OCI-M1 (cell line): ENCODE measurements around the gene FSCN2.

Experiments
- DNase-seq: peaks from one replicate; lab custom pipeline; 2025; lab: John Stamatoyannopoulos, UW

Gene FSCN2

DNA sequence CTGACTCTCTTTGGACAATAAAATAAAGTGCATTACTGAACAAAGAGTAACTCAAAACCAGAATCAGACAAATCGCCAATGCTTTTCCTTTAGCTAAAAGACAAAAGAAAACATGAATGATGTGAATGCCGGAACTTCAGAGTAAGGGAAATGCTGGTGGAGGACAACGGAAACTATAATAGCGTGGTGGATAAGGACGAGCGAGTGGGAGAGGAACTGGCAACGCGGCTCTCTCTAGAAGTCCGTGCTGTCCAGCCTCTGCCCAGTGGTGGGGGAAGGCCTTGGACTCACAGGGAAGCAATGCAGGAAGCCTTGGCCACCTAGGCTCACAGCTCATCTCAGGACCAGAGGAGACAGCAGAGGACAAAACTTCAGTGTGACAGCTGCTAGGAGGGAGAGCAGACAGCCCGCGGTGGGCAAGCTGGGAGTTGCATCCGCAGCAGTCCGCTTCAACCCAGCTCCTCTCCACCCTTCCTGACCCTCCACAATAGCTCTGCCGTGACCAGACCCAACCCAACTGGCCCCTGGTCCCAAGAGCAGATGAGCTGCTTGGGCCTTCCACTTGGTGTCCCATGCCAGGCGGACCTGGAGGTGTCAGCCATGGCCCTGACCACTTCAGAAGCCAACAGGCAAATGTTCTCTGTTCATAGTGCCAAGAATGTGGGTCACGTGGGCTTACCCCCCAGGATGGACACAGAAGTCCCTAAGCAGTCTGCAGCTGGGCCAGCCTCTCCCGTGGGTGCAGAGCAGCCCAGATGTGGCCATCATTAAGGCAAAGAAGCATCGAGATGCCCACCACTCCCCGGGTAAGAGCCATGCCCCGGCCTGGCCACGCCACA lies 29.3 kb downstream of the FSCN2 start:
- DNase-seq, result no peak

DNA sequence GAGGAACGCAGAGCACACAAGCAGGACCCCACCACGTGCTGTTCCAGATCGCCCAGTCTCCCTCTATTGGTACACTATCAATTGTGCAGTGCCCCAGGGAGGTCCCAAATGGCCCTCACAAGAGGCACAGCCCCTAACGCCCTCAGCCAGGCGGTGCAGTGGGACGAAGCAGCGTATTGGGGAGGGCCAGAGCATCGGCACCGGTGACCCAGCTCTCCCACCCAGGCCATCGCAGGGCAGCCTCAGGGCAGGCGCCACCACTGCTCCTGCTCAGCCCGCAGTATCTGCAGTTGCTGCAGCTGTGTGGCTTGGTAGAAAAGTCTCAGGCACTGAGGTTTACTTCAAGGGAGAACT lies 29.9 kb downstream of the FSCN2 start:
- no peak for DNase-seq

DNA sequence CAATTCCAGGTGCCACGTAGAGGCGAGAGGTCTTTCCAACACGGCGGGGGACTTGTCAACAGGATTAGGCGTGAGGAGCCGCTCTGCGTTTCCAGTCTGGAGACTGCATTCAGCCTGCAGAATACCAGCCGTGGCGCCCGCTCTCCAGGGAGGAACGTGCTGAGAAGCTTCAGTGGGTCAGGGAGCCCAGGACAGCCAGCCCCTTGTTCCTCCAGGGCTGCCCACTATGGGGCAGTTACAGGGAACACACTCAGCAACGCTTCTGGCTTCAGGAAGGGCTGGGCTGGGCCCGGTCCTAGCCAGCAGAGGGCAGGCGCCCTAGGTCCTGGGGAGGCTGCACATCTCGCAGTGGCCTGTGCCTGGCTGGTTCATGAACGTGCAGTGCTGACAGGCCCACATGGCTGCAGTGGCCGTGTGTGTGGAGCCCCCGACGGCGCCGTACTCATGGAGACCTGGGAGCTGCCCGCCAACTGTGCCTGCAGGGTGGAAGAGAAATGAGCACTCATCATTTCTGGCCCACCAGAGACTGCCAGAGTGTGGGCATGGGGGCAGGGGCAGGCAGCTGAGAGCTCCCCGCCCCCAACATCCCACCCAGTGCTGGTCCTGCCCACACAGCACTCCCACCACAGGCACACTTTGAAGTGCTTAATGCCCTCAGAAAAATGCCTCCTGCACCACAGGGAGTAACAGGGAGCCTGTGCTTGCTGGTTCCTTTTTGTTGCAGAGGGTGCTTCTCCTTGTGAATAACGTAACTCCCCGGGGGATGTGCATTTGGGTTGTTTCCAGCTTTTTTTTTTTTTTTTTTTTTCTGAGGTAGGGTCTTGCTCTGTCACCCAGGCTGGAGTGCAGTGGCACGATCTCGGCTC lies 31.0 kb downstream of the FSCN2 start:
- DNase-seq, result no peak

DNA sequence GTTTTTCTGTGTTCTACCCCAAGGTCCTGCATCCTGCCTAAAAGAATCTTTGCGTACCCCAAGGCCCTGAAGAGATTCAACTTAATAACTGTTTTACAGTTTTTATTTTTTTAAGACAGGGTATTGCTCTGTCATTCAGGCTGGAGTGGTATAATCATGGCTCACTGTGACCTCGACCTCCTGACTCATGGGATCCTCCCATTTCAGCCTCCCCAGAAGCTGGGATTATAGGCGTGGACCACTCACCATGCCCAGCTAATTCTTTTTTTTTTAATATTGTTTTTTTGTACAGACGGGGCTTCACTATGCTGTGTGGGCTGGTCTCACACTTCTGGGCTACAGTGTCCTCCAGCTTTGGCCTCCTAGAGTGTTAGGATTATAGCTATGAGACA lies 33.3 kb downstream of the FSCN2 start:
- no peak for DNase-seq

DNA sequence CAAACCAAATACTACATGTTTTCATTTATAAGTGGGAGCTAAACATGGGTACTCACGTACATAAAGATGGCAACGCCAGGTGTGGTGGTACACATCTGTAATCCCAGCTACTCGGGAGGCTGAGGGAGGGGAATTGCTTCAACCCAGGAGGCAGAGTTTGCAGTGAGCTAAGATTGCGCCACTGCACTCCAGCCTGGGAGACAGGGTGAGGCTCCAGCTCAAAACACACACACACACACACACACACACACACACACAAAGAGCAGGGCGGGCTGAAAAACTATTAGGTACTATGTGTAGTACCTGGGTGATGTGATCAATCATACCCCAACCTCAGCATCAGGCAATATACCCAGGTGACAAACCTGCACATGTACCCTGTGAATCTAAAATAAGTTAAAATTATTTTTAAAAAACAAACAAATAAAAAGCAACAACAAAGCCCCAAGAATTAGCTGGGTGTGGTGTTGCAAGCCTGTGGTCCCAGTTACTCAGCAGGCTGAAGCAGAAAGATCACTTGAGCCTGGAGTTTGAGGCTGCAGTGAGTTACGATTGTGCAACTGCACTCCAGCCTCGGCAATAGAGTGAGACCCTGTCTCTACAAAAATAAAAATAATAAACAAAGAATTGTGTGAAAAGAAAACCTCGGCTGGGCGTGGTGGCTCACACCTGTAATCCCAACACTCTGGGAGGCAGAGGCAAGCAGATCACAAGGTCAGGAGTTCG lies 35.8 kb downstream of the FSCN2 start:
- no peak for DNase-seq

GRCh38 chr17:81564778-81565177 lies 36.6 kb downstream of the FSCN2 start:
- no peak for DNase-seq

DNA sequence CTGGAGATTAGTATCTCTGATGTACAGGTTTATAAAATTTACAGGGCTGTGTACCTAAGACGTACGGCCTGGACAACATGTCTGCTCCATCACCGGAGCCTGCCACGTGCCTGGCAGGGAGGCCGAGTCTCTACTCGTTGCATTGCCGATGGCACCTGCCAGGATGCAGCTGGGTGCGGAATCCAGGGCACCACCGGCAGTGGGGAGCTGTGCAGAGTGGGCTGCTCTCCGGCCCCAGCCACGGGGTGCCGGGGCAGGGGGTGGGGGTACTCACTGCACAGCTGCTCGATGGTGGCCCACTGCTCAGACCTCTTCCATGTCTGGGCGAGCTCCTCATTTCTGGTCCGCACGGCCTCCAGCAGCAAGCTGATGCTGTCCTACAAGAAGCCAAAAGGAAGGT lies 37.1 kb downstream of the FSCN2 start:
- DNase-seq, result no peak

GRCh38 chr17:81566461-81567126 lies 38.4 kb downstream of the FSCN2 start:
- DNase-seq, result no peak

DNA sequence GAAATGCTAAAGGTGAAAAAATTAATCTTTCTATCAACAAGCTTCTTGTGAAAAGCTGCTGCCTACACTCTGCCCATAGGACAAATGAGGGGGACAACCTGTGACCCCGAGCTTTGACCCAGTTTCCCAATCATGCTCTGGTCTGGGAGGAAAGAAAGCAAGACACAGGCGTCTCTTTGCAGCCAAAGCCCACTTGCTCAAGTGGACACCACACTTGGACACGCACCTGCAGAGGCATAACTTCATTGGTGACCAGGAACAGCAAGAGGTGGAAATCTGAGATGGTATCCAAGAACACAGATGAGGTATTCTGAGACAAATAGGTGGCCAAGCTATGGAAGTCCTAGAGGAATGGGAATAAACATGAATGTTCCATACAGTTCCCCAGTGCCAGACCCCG lies 39.0 kb downstream of the FSCN2 start:
- no peak for DNase-seq

- no peak for DNase-seq
These were observed 40.2 kb downstream of the FSCN2 start for GRCh38 chr17:81568416-81568815.

DNA sequence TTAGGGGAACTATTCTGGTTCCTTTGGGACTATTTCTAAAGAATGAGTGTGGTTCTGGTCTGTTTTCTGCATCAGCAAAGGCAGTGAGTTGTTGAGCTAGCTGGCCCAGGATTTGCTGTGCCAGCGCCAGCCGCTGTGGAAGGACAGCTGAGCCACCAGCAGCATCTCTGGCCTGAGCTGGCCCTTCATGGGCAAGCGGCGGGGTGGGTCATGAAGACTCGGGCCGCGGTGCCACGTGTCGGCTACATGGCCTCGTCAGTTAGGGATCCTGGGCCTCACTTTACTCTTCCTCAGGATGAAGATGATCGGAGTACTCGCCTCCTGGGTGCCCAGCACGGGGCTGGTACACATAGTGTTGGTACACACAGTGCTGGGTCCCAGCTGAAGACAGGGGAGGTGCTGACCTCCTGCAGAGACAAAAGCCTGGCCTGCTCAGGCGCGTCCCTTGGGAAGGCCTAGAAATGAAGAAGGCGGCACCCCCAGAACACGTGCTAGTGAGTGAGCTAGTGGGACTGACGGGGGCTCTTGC lies 41.9 kb downstream of the FSCN2 start:
- no peak for DNase-seq

DNA sequence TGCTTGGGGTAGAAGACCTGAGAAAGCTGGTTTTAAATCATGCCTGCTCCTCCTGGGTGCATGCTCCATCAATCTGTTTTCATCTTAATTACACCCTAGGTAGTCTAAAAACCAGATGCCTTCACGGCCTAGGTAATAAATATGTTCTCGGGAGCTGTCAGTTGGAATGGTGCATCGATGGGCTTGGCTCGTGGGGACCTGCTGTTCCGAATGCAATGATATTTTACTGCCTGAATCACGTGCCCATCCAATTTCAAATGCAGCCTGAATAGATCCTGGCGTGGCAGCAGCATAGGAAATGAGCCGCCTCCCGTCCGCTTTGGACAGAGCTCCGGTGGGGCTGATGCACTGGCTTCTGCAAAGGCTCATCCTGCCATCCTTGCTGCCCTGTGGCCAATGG lies 42.8 kb downstream of the FSCN2 start:
- no peak for DNase-seq

DNA sequence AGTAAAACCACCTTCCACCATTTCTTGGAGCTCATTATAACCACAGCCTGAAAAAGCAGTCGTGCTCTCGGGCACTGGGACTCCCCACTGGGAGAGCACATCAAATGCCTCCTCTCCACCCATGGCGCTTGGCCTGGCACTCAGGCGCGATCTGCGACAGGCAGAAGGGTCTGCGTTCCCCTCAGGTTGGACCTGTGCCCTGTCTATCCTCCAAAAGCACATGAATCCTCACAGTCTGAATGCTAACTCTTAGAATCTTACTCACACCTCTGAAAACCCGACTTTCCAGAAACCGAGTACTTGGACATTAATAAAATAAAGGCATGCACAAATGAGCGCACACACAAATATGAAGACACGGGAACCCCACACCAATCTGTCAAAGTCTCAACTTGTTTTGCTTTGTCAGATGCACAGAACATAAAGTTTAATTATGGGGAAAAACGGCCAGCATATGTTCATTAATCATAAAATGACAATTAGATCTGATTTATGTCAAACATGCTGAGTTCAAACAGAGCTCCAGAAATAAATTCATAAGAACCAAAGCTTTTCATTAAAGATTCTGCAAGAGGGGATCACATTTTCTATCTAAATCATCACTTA lies 44.5 kb downstream of the FSCN2 start:
- no peak for DNase-seq

- no peak for DNase-seq
These were observed 45.8 kb downstream of the FSCN2 start for GRCh38 chr17:81573794-81574642.

DNA sequence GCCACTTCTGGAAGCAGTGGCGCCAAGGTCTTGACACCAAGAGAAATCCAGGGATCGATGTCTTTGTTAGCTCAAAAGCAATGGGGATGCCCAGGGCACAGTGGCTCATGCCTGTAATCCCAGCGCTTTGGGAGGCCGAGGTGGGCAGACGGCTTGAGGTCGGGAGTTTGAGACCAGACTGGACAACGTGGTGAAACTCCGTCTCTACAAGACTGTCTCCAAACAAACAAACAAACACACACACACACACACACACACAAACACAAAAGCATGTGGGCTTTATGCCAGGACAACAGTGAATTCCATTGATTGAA lies 46.4 kb downstream of the FSCN2 start:
- DNase-seq, result no peak

DNA sequence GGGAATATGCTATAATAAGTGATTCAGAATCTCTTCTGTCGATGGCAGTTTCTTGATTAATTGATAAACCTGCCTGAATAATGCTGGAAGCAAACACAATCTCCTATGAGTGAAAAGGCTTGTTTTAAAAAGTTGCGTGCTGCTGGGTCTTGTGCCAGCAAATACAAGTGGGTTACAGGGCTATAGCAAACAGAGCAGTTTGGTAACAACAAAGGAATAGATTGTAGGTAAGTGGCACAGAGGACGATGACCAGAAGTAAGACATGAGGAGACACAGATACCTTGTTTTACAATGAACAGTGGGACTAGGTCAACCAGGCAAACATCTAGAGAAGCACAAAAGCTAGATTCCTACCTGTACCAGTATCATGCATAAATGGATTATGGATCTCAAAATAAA lies 47.7 kb downstream of the FSCN2 start:
- no peak for DNase-seq

DNA sequence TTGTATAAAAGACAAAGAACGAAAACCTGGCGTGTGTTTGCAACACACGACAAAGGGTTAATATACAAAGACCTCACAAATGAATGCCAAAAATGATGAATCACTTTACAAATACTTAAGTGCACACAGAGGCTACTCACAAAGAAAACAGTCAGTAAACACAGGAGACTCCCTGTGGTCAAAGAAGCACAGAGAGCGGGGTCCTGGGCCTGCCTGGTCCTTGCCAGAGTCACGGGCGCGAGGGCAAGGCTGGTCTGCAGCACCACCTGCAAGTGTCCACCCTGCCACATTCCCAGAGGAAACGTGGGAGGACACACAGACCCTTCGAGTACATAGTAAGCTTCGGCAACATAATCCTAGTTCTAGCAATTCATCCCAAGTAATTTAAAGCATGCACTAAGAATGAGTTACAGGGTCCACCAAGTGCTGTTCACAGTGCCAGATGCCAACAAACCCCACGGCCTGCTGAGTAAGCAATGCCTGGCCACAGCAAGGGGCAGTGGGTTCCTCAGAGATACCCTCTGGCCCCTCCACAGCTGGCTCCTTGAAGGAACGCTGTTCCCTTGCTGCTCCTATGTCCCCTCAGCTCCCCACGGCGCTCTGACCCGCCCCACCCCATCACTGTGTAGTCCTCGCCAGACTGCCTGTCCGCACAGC lies 48.6 kb downstream of the FSCN2 start:
- DNase-seq, result no peak

DNA sequence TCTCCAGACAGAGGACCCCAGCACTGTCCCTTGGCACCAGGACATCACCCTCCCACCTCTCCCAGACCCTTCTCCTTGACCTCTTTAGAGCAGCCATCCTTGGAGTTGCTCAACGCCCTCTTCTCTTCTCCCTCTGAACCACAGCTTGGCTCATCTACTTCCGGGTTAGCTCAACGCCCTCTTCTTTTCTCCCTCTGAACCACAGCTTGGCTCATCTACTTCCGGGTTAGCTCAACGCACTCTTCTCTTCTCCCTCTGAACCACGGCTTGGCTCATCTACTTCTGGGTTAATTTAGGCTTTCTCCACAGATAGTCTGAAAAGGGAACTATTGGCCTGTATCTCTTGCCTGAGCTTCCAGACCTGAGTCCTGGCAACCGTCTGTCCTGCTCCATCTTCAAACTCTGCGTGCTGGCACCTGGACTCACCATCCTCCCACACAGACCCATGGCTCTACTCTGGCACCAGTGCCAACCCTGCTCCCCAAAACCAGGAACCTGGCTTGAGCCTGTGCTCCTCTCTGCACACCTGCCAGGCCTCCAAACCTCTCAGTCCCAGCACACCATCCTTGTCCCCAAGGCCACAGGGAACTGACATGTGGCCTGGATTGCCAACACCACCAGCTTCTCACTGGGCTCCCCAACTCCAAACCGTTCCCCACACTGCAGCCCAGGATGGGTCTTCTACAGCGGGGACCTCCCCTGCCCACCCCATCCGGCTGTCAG lies 49.3 kb downstream of the FSCN2 start:
- DNase-seq, result no peak

DNA sequence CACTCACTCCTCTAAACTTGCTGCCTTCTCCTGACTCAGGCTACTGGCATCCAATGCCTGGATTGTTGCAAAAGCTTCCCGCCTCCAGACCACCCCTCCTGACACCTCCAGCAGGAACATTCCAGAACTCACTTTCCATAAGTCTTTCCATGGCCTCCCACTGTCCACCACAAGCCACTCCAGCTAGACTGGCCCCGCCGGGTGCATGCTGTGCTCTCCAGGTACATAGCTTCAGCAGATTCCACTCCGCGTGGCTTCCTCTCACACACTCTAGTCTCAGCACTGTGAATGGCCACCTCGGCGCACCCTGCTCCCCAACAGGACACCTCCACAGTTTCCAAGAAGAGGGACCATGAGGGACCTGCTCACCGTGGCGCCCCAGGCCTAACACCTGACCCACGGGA lies 49.9 kb downstream of the FSCN2 start:
- no peak for DNase-seq
